ENCODE results near the gene PDE4B.

GRCh38 chr1:66348776-66349175 is 556.1 kb downstream of the PDE4B start:
- TF ChIP-seq CTCF (IDR thresholded peaks at IDR 0.05; ENCODE audit: poor library complexity, severe bottlenecking) = no peak
- TF ChIP-seq RAD21 (conservative IDR thresholded peaks at IDR 0.05) = no peak
- no peak for TF ChIP-seq EZH2 (IDR thresholded peaks at IDR 0.05; ENCODE audit: borderline replicate concordance, insufficient read depth, low read length, poor library complexity, severe bottlenecking)
- TF ChIP-seq TAF1 (IDR thresholded peaks at IDR 0.05; ENCODE audit: low read depth) = no peak
- no peak for TF ChIP-seq POLR2AphosphoS5 (IDR thresholded peaks at IDR 0.05)
- no peak for TF ChIP-seq REST (IDR thresholded peaks at IDR 0.05; ENCODE audit: borderline replicate concordance)
- TF ChIP-seq SMC3 (conservative IDR thresholded peaks at IDR 0.05; ENCODE audit: poor library complexity) = no peak
- TF ChIP-seq MXI1 (conservative IDR thresholded peaks at IDR 0.05; ENCODE audit: poor library complexity, severe bottlenecking) = no peak
- TF ChIP-seq EP300 (conservative IDR thresholded peaks at IDR 0.05; ENCODE audit: poor library complexity, severe bottlenecking) = no peak

Measured in neural cell (in vitro differentiated cells).